ENCODE data around the gene KCNG2.

Gene KCNG2

DNA sequence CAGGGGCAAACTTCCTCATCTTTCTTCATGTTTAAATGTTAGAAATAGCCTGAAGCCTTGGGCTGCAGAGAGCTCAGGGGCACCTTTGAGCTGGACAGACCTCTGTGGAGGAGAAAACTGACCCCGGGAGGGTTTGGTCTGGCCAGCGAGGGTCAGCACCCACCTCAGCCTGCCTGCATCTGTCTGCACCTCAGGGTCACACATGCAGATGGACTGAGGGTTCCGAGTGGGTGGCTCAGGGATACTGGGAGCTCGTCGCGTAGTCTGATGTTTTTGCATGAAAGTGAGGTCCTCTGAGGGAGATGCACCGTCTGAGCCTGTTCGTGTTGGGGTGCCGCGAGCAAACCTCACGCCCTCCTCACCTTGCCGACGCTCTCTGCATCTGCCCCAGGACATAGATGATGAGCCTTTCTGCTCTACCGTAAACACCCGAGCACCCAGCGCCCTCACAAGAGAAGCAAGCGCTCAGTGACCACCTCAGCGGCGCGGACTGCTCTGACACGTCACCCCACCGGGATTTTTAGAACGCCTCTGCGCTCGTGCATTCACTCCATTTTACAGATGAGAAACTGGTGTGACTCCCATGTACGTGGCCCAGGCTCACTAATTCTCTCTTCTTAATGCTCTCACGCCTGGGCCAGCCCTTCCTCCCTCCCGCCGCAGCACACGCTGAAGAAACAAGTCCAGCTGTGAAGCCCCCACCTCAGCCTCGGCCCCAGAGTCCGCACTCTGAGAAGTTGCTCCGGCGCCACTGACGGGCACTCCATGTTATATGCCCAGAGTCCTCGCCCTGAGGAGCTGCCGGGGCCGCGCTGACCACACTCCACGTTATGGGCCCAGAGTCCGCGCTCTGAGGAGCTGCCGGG is 9.5 kb downstream of the KCNG2 start:
- no peaks in the 10 kb centered on the region for H3K36me3 ChIP-seq (ENCODE audit: insufficient read depth, low read length)
- no peak overlapping the region for H3K9ac ChIP-seq (ENCODE audit: low read depth, low read length)
- H3K9me3 ChIP-seq (ENCODE audit: control insufficient read depth, insufficient read depth, low read length) = no peaks in the 10 kb centered on the region
- no peaks in the 10 kb centered on the region for H3K4me1 ChIP-seq (ENCODE audit: insufficient read depth, low read length)

DNA sequence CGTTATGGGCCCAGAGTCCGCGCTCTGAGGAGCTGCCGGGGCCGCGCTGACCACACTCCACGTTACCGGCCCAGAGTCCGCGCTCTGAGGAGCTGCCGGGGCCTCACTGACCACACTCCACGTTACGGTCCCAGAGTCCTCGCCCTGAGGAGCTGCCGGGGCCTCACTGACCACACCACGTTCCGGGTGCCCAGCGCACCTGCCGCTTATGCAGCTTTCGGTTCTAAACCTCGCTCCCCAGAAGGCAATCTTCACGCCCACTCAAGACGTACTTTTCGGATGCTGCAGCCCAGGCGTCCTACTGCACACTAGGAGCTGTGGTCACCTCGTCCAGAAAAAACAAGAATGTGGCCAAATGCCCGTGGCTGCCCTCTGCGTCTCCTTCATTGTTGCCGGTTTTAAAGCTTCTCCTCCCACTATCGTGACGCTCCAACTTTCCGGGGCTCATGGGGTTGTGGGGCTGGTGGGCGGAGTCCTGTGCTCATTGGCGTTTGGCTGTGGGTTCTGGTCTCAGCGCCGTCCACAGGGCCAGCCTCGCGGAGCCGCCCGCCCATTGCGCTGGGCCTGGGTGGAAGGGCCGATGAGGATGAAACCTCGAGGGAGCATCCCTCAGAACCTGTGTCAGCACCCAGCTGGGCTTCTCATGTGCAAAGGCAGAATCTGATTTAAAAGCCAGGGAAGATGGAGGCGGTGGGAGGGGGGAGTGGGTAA is 11.9 kb downstream of the KCNG2 start:
- Histone ChIP-seq H3K9me3 (ENCODE audit: control insufficient read depth, insufficient read depth, low read length) (no peaks in the 10 kb centered on the region), H3K9ac (ENCODE audit: low read depth, low read length) (no peak overlapping the region), H3K4me1 (ENCODE audit: insufficient read depth, low read length) (no peaks in the 10 kb centered on the region), H3K36me3 (ENCODE audit: insufficient read depth, low read length) (no peaks in the 10 kb centered on the region)

DNA sequence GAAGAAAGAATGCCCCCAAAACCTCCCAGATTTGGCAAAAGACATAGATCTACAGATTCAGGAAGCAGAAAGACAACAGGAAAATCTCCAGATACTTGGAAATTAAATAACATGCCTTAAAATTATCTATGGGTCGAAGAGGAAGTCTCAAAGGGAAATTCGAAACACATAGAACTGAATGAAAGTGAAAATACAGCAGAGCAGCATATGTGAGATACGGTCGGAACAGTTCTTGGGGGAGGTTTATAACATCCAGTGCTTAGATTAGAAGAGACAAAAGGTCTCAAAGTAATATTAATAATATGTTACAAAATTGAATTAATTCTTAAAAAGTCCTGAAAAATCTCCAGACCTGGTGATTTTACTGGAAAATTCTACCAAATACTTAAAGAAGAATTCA is 14.3 kb downstream of the KCNG2 start:
- H3K4me1 ChIP-seq (ENCODE audit: insufficient read depth, low read length) = no peaks in the 10 kb centered on the region

DNA sequence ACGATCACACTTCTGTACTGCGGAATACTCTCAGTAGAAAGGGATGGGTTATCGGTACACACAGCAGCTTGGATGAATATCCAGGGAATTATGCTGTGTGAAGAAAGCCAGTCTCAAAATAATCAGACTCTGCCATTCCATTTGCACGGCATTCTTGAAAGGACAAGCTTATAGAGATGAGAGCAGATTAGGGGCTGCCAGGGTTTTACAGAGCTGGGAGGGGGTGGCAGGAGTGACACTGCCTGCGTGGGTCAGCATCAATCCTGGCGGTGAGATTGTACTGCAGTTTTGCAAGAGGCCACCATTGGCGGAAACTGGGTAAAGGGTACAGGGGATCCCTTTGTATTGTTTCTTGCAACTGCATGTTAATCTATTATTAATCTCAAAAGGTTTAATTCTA is 16.6 kb downstream of the KCNG2 start:
- Histone ChIP-seq H3K4me1 (ENCODE audit: insufficient read depth, low read length) (no peaks in the 10 kb centered on the region), H3K9me3 (ENCODE audit: control insufficient read depth, insufficient read depth, low read length) (no peaks in the 10 kb centered on the region), H3K9ac (ENCODE audit: low read depth, low read length) (no peak overlapping the region), H3K36me3 (ENCODE audit: insufficient read depth, low read length) (no peaks in the 10 kb centered on the region)

More for the DNA sequence above, 14.3 kb downstream of the KCNG2 start:
- H3K9me3 ChIP-seq (ENCODE audit: control insufficient read depth, insufficient read depth, low read length) = no peaks in the 10 kb centered on the region
- H3K9ac ChIP-seq (ENCODE audit: low read depth, low read length) = no peak overlapping the region
- no peaks in the 10 kb centered on the region for H3K36me3 ChIP-seq (ENCODE audit: insufficient read depth, low read length)

DNA sequence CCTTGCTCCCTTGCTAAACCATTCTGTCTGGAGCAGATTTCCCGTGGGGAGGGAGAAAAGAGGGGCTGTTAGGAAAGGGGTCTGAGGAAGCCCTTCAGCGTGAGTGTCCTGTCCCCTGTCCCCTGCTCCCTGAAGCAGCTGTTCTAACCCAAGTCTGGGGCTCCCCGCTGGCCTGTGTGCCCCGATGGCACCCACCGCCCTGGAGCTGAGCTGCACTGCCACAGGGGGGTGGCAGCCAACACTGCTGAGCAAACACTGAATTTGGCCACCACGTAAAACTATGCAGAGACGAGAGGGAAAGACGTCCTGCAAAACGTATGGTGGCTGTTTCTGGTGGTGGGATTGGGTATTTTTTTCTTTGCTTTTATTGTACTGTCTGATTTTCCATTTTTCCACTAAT is 17.9 kb downstream of the KCNG2 start:
- no peaks in the 10 kb centered on the region for H3K4me1 ChIP-seq (ENCODE audit: insufficient read depth, low read length)
- H3K9ac ChIP-seq (ENCODE audit: low read depth, low read length) = no peak overlapping the region
- no peaks in the 10 kb centered on the region for H3K36me3 ChIP-seq (ENCODE audit: insufficient read depth, low read length)
- no peaks in the 10 kb centered on the region for H3K9me3 ChIP-seq (ENCODE audit: control insufficient read depth, insufficient read depth, low read length)

DNA sequence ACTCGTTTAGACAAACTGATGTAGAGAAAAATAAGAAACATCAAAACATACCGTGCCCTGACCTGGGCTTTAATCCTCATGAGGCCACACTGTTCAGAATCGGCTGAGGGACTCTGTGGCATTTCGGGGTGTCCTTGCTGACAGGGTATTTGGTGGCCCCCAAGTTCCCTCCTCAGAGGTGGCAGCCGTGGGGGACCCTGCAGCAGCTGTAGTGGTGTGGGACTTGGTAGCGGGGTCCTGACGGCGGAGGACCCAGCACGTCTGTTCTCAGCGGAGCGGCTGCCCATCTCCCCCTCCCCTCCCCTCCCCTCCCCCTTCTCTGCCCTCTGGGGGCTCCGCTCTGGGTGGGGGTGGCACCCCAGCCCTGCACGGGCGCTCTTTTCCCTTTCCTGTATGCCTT is 18.4 kb downstream of the KCNG2 start:
- no peak overlapping the region for H3K9ac ChIP-seq (ENCODE audit: low read depth, low read length)
- no peaks in the 10 kb centered on the region for H3K9me3 ChIP-seq (ENCODE audit: control insufficient read depth, insufficient read depth, low read length)
- H3K36me3 ChIP-seq (ENCODE audit: insufficient read depth, low read length) = no peaks in the 10 kb centered on the region

DNA sequence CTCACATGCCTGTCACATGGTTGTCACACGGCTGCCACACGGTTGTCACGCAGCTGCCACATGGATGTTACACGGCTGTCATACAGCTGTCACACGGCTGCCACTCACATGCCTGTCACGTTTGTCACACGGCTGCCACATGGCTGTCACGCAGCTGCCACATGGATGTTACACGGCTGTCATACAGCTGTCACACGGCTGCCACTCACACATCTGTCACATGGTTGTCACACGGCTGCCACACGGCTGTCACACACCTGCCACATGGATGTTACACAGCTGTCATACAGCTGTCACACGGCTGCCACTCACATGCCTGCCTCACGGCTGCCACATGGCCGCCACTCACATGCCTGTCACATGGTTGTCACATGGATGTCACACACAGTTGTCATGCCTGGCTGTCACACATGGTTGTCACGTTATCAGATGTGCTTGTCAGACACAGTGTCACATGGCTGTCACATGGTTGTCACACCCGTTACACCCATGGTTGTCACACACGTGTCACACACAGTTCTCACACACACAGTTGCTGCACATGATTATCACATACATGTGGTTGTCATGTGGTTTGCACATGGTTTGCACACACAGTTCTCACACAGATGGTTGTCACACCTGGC is 19.4 kb downstream of the KCNG2 start:
- Histone ChIP-seq H3K36me3 (ENCODE audit: insufficient read depth, low read length) (no peaks in the 10 kb centered on the region), H3K4me1 (ENCODE audit: insufficient read depth, low read length) (no peaks in the 10 kb centered on the region), H3K9me3 (ENCODE audit: control insufficient read depth, insufficient read depth, low read length) (no peaks in the 10 kb centered on the region), H3K9ac (ENCODE audit: low read depth, low read length) (no peak overlapping the region)

More for the DNA sequence above, 18.4 kb downstream of the KCNG2 start:
- H3K4me1 ChIP-seq (ENCODE audit: insufficient read depth, low read length) = no peaks in the 10 kb centered on the region

DNA sequence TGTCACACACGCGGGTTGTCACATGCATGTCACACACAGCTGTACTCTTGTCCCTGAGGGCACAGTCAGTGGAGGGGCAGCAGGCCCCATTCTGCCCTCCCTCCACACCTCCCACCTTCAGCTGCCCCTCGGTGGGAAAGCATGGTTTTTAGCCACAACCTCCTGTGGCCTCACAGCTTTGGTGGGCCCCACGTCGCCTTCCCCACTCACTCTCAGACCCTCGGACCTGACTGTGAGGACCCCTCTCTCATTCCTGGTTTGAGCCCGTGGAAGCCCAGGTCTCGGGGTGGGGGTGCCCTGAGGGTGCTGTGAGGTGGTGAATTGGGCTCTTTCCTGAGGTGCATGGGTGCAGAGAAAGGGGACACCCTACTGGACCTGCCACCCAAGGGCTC is 19.9 kb downstream of the KCNG2 start:
- Histone ChIP-seq H3K36me3 (ENCODE audit: insufficient read depth, low read length) (no peaks in the 10 kb centered on the region), H3K9me3 (ENCODE audit: control insufficient read depth, insufficient read depth, low read length) (no peaks in the 10 kb centered on the region), H3K9ac (ENCODE audit: low read depth, low read length) (no peak overlapping the region), H3K4me1 (ENCODE audit: insufficient read depth, low read length) (no peaks in the 10 kb centered on the region)

DNA sequence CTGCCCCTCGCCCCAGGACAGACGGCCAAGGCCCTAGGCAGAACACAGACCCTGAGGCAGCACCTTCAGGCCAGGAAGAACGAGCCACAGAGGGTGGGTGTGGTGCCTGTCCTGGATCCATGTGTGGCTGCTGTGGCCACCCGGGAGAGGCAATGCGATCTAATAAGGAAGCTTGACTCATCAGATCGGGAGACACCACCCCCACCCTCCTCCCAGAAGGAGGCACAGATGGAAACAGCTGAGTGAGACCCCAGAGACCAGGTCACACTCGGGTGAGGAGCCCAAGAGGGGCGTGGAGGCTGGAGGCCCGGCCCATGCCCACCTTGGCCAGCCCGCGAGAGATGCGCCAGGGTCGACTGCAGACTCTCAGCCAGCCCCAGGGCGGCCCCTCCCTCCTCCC is 20.3 kb downstream of the KCNG2 start:
- H3K36me3 ChIP-seq (ENCODE audit: insufficient read depth, low read length) = no peaks in the 10 kb centered on the region
- H3K9me3 ChIP-seq (ENCODE audit: control insufficient read depth, insufficient read depth, low read length) = no peaks in the 10 kb centered on the region
- no peak overlapping the region for H3K9ac ChIP-seq (ENCODE audit: low read depth, low read length)
- H3K4me1 ChIP-seq (ENCODE audit: insufficient read depth, low read length) = no peaks in the 10 kb centered on the region

DNA sequence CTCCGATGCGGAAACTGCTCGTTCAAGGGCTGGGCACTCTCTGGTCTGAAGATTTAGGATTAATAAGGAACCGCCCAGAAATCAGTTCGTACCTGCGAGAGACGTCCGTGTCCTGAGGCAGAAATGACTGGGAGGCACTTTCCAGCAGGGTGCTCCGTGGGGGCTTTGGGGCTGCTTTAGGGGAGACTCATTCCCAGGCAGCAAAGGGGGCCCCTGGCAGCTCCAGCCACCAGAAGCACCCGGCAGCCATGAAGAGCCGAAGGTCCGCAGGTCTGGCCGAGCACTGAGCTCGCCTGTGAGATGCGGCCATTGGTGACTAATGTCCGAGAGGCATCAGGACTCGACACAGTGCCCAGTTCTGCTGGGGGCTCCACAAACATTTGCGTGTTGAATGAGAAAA is 20.9 kb downstream of the KCNG2 start:
- Histone ChIP-seq H3K36me3 (ENCODE audit: insufficient read depth, low read length) (no peaks in the 10 kb centered on the region), H3K9ac (ENCODE audit: low read depth, low read length) (no peak overlapping the region), H3K9me3 (ENCODE audit: control insufficient read depth, insufficient read depth, low read length) (no peaks in the 10 kb centered on the region), H3K4me1 (ENCODE audit: insufficient read depth, low read length) (no peaks in the 10 kb centered on the region)

DNA sequence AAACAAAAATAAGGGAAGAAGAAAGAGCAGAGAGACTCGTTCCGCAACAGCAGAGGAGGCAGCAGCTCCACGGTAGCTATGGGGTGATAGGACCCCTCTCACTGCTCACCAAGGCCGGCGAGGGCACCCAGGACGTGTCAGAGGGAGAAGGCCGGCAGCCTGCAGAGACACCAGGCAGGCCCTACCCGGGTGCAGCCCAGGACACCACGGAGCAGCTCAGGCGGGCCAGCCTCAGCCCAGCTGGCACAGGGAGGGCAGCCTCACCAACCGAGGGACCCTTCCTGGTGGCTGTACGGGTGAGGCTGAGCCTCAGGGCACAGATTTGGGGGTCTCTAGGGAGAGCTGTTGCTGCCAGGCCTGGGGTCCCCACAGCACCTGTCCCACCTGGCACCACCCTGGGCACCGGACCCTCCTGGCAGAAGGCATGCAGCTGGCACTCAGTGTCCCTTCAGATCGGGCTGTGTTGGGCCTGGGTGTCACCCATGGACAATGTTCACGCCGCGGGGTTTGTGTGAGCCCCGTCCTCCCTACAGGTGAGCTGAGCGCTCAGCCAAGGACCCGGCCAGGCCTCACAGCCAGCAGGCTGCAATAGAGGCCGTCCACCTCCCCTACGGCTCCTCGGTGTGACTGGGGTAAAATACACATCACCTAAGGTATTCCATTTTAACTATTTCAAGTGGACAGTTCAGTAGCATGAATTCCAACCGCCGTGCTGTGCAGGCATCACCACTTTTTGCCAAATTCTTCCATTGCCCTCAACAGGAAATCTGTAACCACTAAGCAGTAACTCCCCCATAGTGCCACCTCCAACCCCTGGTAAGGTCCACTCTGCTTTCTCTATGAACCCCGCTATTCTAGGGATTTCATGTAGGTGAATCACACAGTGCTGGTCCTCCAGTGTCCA is 21.6 kb downstream of the KCNG2 start:
- no peak overlapping the region for H3K9ac ChIP-seq (ENCODE audit: low read depth, low read length)
- no peaks in the 10 kb centered on the region for H3K9me3 ChIP-seq (ENCODE audit: control insufficient read depth, insufficient read depth, low read length)
- no peaks in the 10 kb centered on the region for H3K4me1 ChIP-seq (ENCODE audit: insufficient read depth, low read length)
- no peaks in the 10 kb centered on the region for H3K36me3 ChIP-seq (ENCODE audit: insufficient read depth, low read length)

DNA sequence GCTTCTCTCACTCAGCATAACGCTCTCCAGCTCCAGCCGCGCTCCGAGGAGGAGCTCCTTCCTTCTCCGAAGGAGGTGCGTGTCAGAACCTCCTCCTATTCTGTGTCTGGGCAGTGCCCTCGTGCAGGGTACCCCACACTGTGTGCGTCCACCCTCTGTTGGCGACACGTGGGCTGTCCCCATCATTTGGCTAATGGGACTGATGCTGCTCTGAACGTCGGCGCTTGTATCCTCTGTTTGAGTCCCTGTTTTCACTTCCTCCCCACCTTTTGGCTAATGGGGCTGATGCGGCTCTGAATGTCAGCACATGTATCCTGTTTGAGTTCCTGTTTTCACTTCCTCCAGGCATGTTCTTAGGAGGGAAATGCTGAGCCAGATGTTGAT is 22.2 kb downstream of the KCNG2 start:
- H3K36me3 ChIP-seq (ENCODE audit: insufficient read depth, low read length) = no peaks in the 10 kb centered on the region

DNA sequence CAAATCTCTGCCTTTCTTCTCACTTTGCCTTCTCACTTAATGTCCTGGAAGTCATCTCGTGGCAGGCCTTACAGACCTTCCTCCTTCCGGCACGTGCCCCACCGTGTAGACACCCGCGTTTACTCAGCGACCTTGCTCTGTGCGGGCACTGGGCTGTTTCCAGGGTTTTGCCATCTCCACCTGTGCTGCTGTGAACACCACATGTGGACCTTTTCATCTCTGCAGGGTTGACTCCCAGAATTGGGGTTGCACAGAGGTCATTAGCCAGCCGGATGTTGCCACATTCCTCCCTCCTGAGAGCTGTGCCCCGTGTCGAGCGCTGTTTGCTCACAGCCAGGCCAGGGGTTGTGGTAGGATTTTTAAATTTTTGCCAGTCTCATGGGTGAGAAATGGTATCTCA is 25.4 kb downstream of the KCNG2 start:
- Histone ChIP-seq H3K9ac (ENCODE audit: low read depth, low read length) (no peak overlapping the region), H3K36me3 (ENCODE audit: insufficient read depth, low read length) (no peaks in the 10 kb centered on the region), H3K4me1 (ENCODE audit: insufficient read depth, low read length) (no peaks in the 10 kb centered on the region), H3K9me3 (ENCODE audit: control insufficient read depth, insufficient read depth, low read length) (no peaks in the 10 kb centered on the region)

More for the DNA sequence above, 22.2 kb downstream of the KCNG2 start:
- H3K4me1 ChIP-seq (ENCODE audit: insufficient read depth, low read length) = no peaks in the 10 kb centered on the region
- no peak overlapping the region for H3K9ac ChIP-seq (ENCODE audit: low read depth, low read length)
- H3K9me3 ChIP-seq (ENCODE audit: control insufficient read depth, insufficient read depth, low read length) = no peaks in the 10 kb centered on the region

DNA sequence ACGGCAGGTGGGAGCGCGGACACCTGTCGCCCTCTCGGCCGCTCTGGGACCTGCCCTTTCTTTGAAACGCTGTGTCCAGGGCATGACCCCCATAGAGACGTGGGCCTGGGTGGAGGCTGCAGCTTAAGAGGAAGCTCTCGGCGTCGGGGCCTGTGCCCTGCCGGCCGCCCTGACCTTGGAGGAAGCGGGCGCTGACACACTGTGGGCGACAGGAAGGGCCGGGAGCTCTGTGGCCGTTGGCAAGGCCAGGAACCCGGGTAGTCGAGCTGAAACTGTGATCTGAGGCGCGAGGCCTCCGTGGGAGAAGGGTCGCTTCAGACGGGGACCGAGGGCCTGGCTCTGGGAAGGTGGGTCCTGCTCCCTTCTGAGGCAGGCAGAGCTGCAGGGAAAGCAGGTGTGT is 28.2 kb downstream of the KCNG2 start:
- Histone ChIP-seq H3K36me3 (ENCODE audit: insufficient read depth, low read length) (no peaks in the 10 kb centered on the region), H3K4me1 (ENCODE audit: insufficient read depth, low read length) (no peaks in the 10 kb centered on the region), H3K9ac (ENCODE audit: low read depth, low read length) (no peak overlapping the region), H3K9me3 (ENCODE audit: control insufficient read depth, insufficient read depth, low read length) (no peaks in the 10 kb centered on the region)

Data from ES-I3 (cell line).